CD4-positive, alpha-beta T cell treated with Interleukin-17A for 1 hour (primary cell): Measurements from ENCODE around the gene ARHGAP10.
"Not testable (repeated sequence)": the region's sequence is repeated elsewhere in the genome, so short reads cannot be mapped to it uniquely, and the experiment has no call there.

Experiments
- DNase-seq: peaks from one replicate; pipeline ENCODE4 v3.0.0-alpha.2; 2020

ARHGAP10 gene

GRCh38 chr4:148073349-148073748, 341.5 kb downstream of the ARHGAP10 start:
- no peak for DNase-seq

GRCh38 chr4:148074462-148074861, 342.6 kb downstream of the ARHGAP10 start:
- no peak for DNase-seq

- DNase-seq: no peak
Measured at GRCh38 chr4:148075438-148075837, 343.6 kb downstream of the ARHGAP10 start.

- DNase-seq: no peak
Measured at GRCh38 chr4:148076964-148077363, 345.1 kb downstream of the ARHGAP10 start.

GRCh38 chr4:148077581-148077980, 345.7 kb downstream of the ARHGAP10 start:
- no peak for DNase-seq

- no peak for DNase-seq
Measured at GRCh38 chr4:148078061-148078460, 346.2 kb downstream of the ARHGAP10 start.

- no peak for DNase-seq
Measured at GRCh38 chr4:148079961-148080360, 348.1 kb downstream of the ARHGAP10 start.

- DNase-seq: no peak
Measured at GRCh38 chr4:148081267-148081666, 349.4 kb downstream of the ARHGAP10 start.

GRCh38 chr4:148081745-148082144, 349.9 kb downstream of the ARHGAP10 start:
- no peak for DNase-seq

GRCh38 chr4:148083073-148083472, 351.2 kb downstream of the ARHGAP10 start:
- not testable (repeated sequence) for DNase-seq

- DNase-seq: no peak
Measured at GRCh38 chr4:148089624-148090023, 357.7 kb downstream of the ARHGAP10 start.

GRCh38 chr4:148090029-148090428, 358.1 kb downstream of the ARHGAP10 start:
- DNase-seq: no peak

- no peak for DNase-seq
Measured at GRCh38 chr4:148090503-148091476, 358.9 kb downstream of the ARHGAP10 start.

GRCh38 chr4:148091896-148092295, 360.0 kb downstream of the ARHGAP10 start:
- DNase-seq: no peak

- no peak for DNase-seq
Measured at GRCh38 chr4:148092316-148093014, 360.6 kb downstream of the ARHGAP10 start.

- DNase-seq: no peak
Measured at GRCh38 chr4:148093065-148093464, 361.2 kb downstream of the ARHGAP10 start.

GRCh38 chr4:148094149-148094548, 362.3 kb downstream of the ARHGAP10 start:
- no peak for DNase-seq

- no peak for DNase-seq
Measured at GRCh38 chr4:148095346-148095923, 363.5 kb downstream of the ARHGAP10 start.

- DNase-seq: no peak
Measured at GRCh38 chr4:148097801-148098200, 365.9 kb downstream of the ARHGAP10 start.

GRCh38 chr4:148101235-148101634, 369.3 kb downstream of the ARHGAP10 start:
- DNase-seq: no peak

GRCh38 chr4:148101790-148102189, 369.9 kb downstream of the ARHGAP10 start:
- no peak for DNase-seq

- no peak for DNase-seq
Measured at GRCh38 chr4:148103597-148104355, 371.9 kb downstream of the ARHGAP10 start.

GRCh38 chr4:148108766-148109165, 376.9 kb downstream of the ARHGAP10 start:
- no peak for DNase-seq
